GM12892 (cell line): ENCODE results near the gene TMEM132E.

Experiments
- POLR2A ChIP-seq: IDR thresholded peaks from 2 replicates; pipeline ENCODE4 v1.6.1; 2011; ENCODE audit warnings: low read depth, low read length, control low read depth
- POLR2AphosphoS5 ChIP-seq: IDR thresholded peaks from 2 replicates; pipeline ENCODE4 v1.6.1; 2011; ENCODE audit warnings: low read depth, low read length, control low read depth

GRCh38 chr17:34633351-34633750, 54.0 kb downstream of the TMEM132E start:
- TF ChIP-seq POLR2A (no peak), POLR2AphosphoS5 (no peak)
